Lower leg skin (tissue), 4 donors: ENCODE data around the gene NEUROD1. TPM values are rescaled to one million over a fixed set of nuclear protein-coding genes. Genes with fewer than 3 reads are reported as not detected.

ENCODE experiments used
- DNase-seq, 2 donors: peaks; one replicate each; pipeline ENCODE4 v3.0.0-alpha.2; 2019; ENCODE audit warnings: low spot score in 2 of 2
- H3K4me3 ChIP-seq: fragments of 200-600 bp; sonication (generic); 2 replicates; pipeline ENCODE4 v1.5.1; 2017; ENCODE audit warnings: mild to moderate bottlenecking, low read depth; ENCODE audit not compliant: poor library complexity, severe bottlenecking
- POLR2A ChIP-seq, 2 donors: fragments of 450-650 bp; IDR thresholded peaks; one replicate each; pipeline ENCODE4 v1.6.1; 2016 to 2017; ENCODE audit warnings: antibody characterized with exemption in 2 of 2, mild to moderate bottlenecking in 1 of 2, moderate library complexity in 1 of 2
- WGBS, 2 donors: methylation state at CpG; one replicate each; pipeline ENCODE4 v1.1.5; 2018; 5-methylcytosine and 5-hydroxymethylcytosine counted together
- intact Hi-C: fragments of 100-400 bp; cut with DNase I; formaldehyde crosslinking; loops from one replicate; pipeline ENCODE4 v1.15.0; 2023; ENCODE audit warnings: low total_unique reads
- total RNA-seq, 4 donors: library from RNA; depleted of rRNA; stranded (reverse); fragments of >200 nt; gene quantifications; one replicate each; pipeline ENCODE4 v1.1.0, GENCODE V29; 2016
- TF ChIP-seq, protein P1 (sequence below), 3 donors: fragments of 450-650 bp; IDR thresholded peaks; one replicate each; pipeline ENCODE4 v1.5.1; 2016; ENCODE audit warnings: antibody characterized with exemption in 3 of 3, mild to moderate bottlenecking in 3 of 3, moderate library complexity in 2 of 3

The NEUROD1 gene
- total RNA-seq, 4 donors from 2014 or later, result not detected

DNA sequence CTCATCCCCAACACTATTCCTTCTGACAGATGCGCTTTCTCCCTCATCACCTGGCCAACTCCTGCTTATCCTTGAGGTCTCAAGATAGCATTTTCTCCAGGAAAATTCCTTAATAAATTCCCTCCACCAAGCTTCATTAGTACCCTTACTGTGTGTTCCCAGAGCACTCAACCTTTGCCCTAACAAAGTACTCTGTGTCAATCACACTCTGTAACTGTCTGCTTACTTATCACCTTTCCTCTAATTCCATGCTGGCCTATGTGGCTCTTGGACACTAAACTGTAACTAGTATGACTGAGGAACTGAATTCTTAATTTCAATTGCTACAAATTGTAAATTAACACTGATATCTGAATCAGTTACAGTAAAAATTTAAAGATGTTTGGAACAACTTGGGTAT, 17.9 kb upstream of the NEUROD1 start:
- no peak overlapping the region for H3K4me3 ChIP-seq
- intact Hi-C loops, result no loop called here
- no peak for DNase-seq
- TF ChIP-seq, protein P1, sequence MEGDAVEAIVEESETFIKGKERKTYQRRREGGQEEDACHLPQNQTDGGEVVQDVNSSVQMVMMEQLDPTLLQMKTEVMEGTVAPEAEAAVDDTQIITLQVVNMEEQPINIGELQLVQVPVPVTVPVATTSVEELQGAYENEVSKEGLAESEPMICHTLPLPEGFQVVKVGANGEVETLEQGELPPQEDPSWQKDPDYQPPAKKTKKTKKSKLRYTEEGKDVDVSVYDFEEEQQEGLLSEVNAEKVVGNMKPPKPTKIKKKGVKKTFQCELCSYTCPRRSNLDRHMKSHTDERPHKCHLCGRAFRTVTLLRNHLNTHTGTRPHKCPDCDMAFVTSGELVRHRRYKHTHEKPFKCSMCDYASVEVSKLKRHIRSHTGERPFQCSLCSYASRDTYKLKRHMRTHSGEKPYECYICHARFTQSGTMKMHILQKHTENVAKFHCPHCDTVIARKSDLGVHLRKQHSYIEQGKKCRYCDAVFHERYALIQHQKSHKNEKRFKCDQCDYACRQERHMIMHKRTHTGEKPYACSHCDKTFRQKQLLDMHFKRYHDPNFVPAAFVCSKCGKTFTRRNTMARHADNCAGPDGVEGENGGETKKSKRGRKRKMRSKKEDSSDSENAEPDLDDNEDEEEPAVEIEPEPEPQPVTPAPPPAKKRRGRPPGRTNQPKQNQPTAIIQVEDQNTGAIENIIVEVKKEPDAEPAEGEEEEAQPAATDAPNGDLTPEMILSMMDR (IDR thresholded peaks at IDR 0.05), result no peak
- TF ChIP-seq POLR2A (IDR thresholded peaks at IDR 0.05), result no peak
- WGBS, 2 donors, result 97 to 100% methylated on average over 1 of the region's 1 CpG

DNA sequence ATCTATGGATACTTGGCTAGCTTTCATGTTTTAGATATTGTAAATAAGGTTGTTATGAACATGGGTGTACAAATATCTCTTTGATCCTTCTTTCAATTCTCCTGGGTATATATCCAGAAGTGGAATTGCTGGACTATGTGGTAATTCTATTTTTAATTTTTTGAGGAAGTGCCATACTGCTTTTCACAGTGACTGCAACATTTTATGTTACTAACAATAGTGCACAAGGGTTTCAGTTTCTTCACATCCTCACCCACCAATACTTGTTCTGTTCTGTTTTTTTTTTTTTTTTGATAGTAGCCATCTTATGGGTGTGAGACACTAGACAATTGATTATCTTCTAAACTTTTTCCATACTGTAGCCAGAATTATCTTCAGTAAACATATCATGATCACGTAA, 17.3 kb upstream of the NEUROD1 start:
- H3K4me3 ChIP-seq, result no peak overlapping the region
- DNase-seq, result no peak
- intact Hi-C loops, result no loop called here
- 94 to 96% methylated on average over 1 of the region's 1 CpG for WGBS, 2 donors
- no peak for TF ChIP-seq POLR2A (IDR thresholded peaks at IDR 0.05)
- TF ChIP-seq, protein P1 (IDR thresholded peaks at IDR 0.05), result no peak

DNA sequence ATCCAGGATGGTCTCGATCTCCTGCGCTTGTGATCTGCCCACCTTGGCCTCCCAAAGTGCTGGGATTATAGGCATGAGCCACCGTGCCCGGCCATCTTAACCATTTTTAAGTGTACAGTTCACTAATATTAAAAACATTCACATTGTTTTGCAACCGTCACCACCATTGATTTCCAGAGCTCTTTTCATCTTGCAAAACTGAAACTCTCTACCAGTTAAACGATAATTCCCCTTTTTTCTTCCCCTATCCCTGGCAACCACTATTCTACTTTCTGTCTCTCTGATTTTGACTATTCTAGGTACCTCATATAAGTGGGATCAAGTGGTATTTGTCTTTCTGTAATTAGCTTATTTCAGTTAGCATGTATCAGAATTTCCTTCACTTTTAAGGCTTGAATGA, 16.8 kb upstream of the NEUROD1 start:
- no peak for TF ChIP-seq POLR2A (IDR thresholded peaks at IDR 0.05)
- TF ChIP-seq, protein P1 (IDR thresholded peaks at IDR 0.05), result no peak
- H3K4me3 ChIP-seq, result no peak overlapping the region
- 84 to 88% methylated on average over 6 of the region's 6 CpGs for WGBS, 2 donors
- intact Hi-C loops, result no loop called here
- DNase-seq, result no peak

DNA sequence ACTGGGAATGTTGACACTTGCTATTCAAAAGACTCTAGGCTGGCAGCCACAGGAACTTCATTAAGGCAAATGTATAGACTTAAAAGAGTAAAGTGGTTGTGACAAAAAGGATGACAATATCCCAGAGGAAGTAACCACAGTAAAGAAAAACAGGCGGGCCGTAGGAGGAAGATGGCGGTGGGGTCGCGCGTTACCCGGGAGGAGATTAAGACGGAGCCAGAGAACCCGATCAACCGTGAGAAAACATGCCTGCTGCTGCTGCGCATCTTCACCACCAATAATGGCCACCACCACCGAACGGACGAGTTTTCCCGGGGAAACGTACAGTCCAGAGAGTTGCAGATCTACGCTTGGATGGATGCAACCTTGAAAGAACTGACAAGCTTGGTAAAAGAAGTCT, 14.0 kb upstream of the NEUROD1 start:
- no peak for DNase-seq
- TF ChIP-seq POLR2A (IDR thresholded peaks at IDR 0.05), result no peak
- TF ChIP-seq, protein P1 (IDR thresholded peaks at IDR 0.05), result no peak
- no peak overlapping the region for H3K4me3 ChIP-seq
- WGBS, 2 donors, result 95% methylated on average over 17 of the region's 17 CpGs
- intact Hi-C loops, result no loop called here

DNA sequence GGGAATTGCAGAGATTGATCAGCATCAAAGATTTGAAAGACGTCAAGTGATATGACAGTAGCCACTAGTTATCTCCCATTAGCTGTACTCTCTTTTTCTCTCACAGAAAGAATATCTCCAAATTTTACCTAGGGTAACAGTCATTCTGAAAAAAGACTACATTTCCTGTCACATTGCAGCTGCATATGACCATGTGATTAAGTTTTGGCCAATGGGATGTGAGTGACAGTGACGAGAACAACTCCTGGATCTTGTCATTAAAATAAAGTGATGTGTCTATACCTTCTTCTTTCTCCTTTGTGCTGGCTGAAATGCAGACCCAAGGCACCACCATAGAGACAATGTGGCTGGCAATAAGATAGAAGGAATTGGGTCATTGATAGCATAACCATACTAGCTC, 10.5 kb upstream of the NEUROD1 start:
- intact Hi-C loops, result no loop called here
- no peak overlapping the region for H3K4me3 ChIP-seq
- no peak for DNase-seq
- TF ChIP-seq, protein P1 (IDR thresholded peaks at IDR 0.05), result no peak
- no peak for TF ChIP-seq POLR2A (IDR thresholded peaks at IDR 0.05)
- WGBS, 2 donors, result 85 to 90% methylated on average over 2 of the region's 2 CpGs

DNA sequence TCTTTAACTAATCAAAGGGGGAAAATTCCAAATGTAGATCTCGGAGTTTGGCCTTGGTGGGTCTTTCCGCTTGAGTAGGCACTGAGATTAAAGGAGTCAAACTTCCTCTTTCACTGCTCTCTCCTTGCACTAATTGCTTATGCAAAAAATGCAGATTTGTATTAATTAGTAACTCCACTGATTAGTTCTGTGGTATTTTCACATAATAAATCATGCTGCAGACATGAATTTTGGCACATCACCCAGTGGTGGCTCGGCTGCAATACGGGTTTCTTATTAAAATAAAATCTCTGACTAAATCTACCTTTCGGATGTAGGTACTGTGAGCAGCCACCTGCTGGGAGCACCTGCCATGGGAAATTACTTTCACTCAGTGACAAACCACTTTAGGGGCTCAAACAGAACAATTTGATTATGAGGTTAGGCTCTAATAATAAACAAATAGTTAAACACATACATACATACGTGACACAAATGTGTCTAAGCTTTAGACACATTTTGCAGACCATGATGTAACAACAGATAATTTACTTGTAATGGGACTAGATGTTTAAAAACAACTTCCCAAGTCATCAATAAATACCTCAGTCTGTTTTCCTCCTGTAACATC, 6.4 kb upstream of the NEUROD1 start:
- 45 to 52% methylated on average over 6 of the region's 6 CpGs for WGBS, 2 donors
- TF ChIP-seq, protein P1 (IDR thresholded peaks at IDR 0.05), result no peak
- no peak for TF ChIP-seq POLR2A (IDR thresholded peaks at IDR 0.05)
- DNase-seq, result no peak
- H3K4me3 ChIP-seq, result no peak overlapping the region
- intact Hi-C loops, result no loop called here
